SW480 (cell line): ENCODE results near the gene PRXL2B.

ENCODE experiments used
- DNase-seq: peaks from one replicate; pipeline ENCODE4 v3.0.0-alpha.2; 2016; ENCODE audit warnings: low spot score

PRXL2B gene

GRCh38 chr1:2635361-2636010 lies 48.9 kb downstream of the PRXL2B start:
- no peak for DNase-seq

GRCh38 chr1:2636733-2637132 lies 50.2 kb downstream of the PRXL2B start:
- DNase-seq = no peak

GRCh38 chr1:2637442-2638145 lies 51.0 kb downstream of the PRXL2B start:
- DNase-seq = no peak

- DNase-seq = no peak
Observed at GRCh38 chr1:2638466-2639115, 52.0 kb downstream of the PRXL2B start.

GRCh38 chr1:2639203-2639602 lies 52.6 kb downstream of the PRXL2B start:
- no peak for DNase-seq

- no peak for DNase-seq
Observed at GRCh38 chr1:2639607-2640521, 53.3 kb downstream of the PRXL2B start.

- DNase-seq = no peak
Observed at GRCh38 chr1:2640626-2641025, 54.0 kb downstream of the PRXL2B start.
